Stimulated activated memory B cell treated with anti-CD40 and anti-IgM and Interleukin-4, amounts not matched to agents 10 μg/mL and 1 μg/mL and 100 μg/mL, for 72 hours (primary cell): Measurements from ENCODE around the gene TBC1D2B.
A peak's percentile ranks its signal among the peaks of the same experiment; 100 is the strongest.

ENCODE experiments used
- ATAC-seq: fragments of 150-1000 bp; cut with Tn5 transposase; 2 replicates; pipeline ENCODE4 v1.10.0; 2021
- H3K27ac Mint-ChIP-seq: one replicate; pipeline ENCODE4 v1.8.0; 2022; ENCODE audit warnings: mild to moderate bottlenecking, mixed read lengths
- H3K27me3 Mint-ChIP-seq: one replicate; pipeline ENCODE4 v1.8.0; 2022; ENCODE audit warnings: mixed read lengths
- H3K36me3 Mint-ChIP-seq: one replicate; pipeline ENCODE4 v1.8.0; 2022; ENCODE audit warnings: mixed read lengths
- H3K4me1 Mint-ChIP-seq: one replicate; pipeline ENCODE4 v1.8.0; 2022; ENCODE audit warnings: mixed read lengths
- H3K4me3 Mint-ChIP-seq: one replicate; pipeline ENCODE4 v1.8.0; 2022; ENCODE audit warnings: mild to moderate bottlenecking, moderate library complexity, mixed read lengths
- H3K9me3 Mint-ChIP-seq: one replicate; pipeline ENCODE4 v1.8.0; 2022; ENCODE audit warnings: mixed read lengths

The TBC1D2B gene

GRCh38 chr15:78018946-78019644, 58.4 kb downstream of the TBC1D2B start:
- no peaks in the 10 kb centered on the region for H3K27me3 Mint-ChIP-seq
- no peaks in the 10 kb centered on the region for H3K9me3 Mint-ChIP-seq
- peak overlapping the region; percentile 26 for H3K27ac Mint-ChIP-seq
- peak; percentile 90 for ATAC-seq
- no peak overlapping the region for H3K4me3 Mint-ChIP-seq
- peaks cover 35% of the 10 kb centered on the region for H3K36me3 Mint-ChIP-seq
- H3K4me1 Mint-ChIP-seq = peaks cover 13% of the 10 kb centered on the region

DNA sequence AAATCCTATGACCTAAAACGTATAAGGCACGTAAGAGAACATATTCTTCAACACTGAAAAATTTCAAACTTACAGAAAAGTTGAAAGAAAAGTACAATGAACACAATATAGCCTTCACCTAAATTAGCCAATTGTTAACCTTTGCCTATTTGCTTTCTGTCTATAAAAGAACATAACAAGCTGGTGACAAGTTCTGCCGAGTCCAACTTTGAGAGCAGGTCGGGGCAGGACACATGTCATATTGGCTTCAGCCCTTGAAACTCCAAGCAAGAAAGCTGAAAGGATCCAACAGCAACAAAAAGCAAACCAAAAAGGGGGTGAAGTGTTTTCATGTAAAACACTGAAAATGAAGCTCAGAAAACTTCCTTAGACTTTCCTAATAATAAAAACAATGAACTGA, 59.1 kb downstream of the TBC1D2B start:
- Mint-ChIP-seq H3K9me3 (no peaks in the 10 kb centered on the region), H3K4me1 (peaks cover 13% of the 10 kb centered on the region), H3K27ac (peak overlapping the region; percentile 26), H3K36me3 (peaks cover 35% of the 10 kb centered on the region), H3K27me3 (no peaks in the 10 kb centered on the region), H3K4me3 (no peak overlapping the region)
- ATAC-seq = no peak

DNA sequence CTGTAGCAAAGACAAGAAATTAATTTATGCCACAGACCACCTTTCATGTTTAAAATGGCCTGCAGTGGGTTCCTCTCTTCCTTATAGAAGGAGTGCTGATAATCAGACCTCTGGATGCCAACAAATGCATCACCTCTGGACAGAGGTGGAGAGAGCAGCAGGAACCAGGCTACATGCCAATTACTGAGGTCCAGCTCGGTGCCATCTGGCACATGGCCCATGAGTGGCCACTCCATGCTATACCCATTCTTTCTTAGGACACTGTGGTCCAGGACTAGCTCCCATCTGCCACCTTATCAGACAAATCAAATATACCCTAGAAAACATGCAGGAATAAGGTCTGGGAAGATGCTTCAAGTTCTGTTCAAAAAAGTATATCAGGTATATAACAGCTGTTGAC, 60.7 kb downstream of the TBC1D2B start:
- Mint-ChIP-seq H3K4me3 (no peak overlapping the region), H3K27ac (no peak overlapping the region), H3K27me3 (no peaks in the 10 kb centered on the region), H3K4me1 (peaks cover 13% of the 10 kb centered on the region), H3K9me3 (no peaks in the 10 kb centered on the region), H3K36me3 (peaks cover 49% of the 10 kb centered on the region)
- ATAC-seq = no peak

- H3K36me3 Mint-ChIP-seq = peaks cover 51% of the 10 kb centered on the region
These were observed 64.9 kb downstream of the TBC1D2B start for GRCh38 chr15:78012643-78013077.

DNA sequence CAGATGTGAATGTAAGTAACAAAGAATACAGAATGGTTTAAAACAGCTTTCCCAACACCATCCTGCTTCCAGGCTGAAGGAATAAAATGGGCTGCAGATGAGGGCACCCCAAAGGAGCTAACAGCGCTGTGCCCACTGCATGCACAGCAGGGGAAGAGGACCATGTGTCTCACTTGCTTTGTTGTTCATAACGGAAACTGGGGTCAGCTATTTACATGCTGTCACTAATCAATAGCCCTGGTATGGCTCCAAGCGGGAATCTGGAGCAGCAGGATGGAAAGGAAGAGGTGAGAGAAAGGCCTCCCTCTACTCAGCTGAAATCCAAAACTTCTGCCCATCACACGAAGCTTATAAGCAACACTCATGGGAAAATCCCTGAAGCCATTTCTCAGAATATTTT, 67.4 kb downstream of the TBC1D2B start:
- peaks cover 56% of the 10 kb centered on the region for H3K36me3 Mint-ChIP-seq
- no peak for ATAC-seq

More at GRCh38 chr15:78012643-78013077, 64.9 kb downstream of the TBC1D2B start:
- no peaks in the 10 kb centered on the region for H3K4me1 Mint-ChIP-seq
- no peaks in the 10 kb centered on the region for H3K9me3 Mint-ChIP-seq
- no peak overlapping the region for H3K27ac Mint-ChIP-seq
- H3K27me3 Mint-ChIP-seq = no peaks in the 10 kb centered on the region
- H3K4me3 Mint-ChIP-seq = no peak overlapping the region
- no peak for ATAC-seq

GRCh38 chr15:78007964-78008886, 69.3 kb downstream of the TBC1D2B start:
- peaks cover 44% of the 10 kb centered on the region for H3K36me3 Mint-ChIP-seq
- no peak overlapping the region for H3K4me3 Mint-ChIP-seq
- H3K9me3 Mint-ChIP-seq = no peaks in the 10 kb centered on the region
- ATAC-seq = no peak
- H3K27ac Mint-ChIP-seq = no peak overlapping the region
- H3K4me1 Mint-ChIP-seq = peaks cover 9% of the 10 kb centered on the region
- H3K27me3 Mint-ChIP-seq = no peaks in the 10 kb centered on the region

More for the DNA sequence above, 67.4 kb downstream of the TBC1D2B start:
- Mint-ChIP-seq H3K9me3 (no peaks in the 10 kb centered on the region), H3K4me1 (no peaks in the 10 kb centered on the region), H3K27me3 (no peaks in the 10 kb centered on the region), H3K4me3 (no peak overlapping the region), H3K27ac (no peak overlapping the region)

GRCh38 chr15:78007211-78007931, 70.1 kb downstream of the TBC1D2B start:
- H3K36me3 Mint-ChIP-seq = peaks cover 44% of the 10 kb centered on the region

DNA sequence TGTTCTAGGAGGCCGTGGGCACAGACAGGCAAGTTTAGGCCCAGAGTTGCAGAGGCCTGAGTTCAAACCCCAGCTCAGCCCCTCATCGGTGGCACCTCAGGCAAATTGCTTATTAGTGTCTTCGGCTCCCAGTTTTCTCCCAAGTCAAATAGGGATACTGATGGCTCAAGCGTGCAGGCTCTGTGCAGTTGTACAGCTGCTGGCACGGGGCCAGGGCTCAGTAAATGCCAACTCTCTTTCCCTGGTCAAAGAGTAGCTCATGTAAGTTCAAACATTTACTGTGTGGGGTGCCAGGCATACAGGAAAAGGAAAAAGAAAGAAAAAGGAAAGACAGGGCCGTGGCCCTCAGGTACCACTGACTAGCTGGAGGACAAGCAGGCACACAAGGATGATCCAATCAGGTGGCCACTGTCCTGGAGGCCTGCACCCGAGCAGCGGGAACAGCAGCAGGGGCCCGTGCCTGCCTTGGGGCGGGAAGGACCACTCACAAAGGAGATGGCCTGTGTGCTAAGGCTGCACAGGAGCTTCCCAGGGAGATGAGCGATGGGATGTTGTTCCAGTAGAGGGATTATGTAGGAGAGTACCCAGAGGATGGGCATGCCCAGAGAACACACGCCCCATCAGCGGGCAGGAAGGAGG, 70.8 kb downstream of the TBC1D2B start:
- ATAC-seq = no peak
- H3K9me3 Mint-ChIP-seq = no peaks in the 10 kb centered on the region
- H3K4me3 Mint-ChIP-seq = no peak overlapping the region
- H3K27me3 Mint-ChIP-seq = no peaks in the 10 kb centered on the region
- H3K27ac Mint-ChIP-seq = no peak overlapping the region
- H3K36me3 Mint-ChIP-seq = peaks cover 41% of the 10 kb centered on the region
- H3K4me1 Mint-ChIP-seq = peaks cover 9% of the 10 kb centered on the region

More at GRCh38 chr15:78007211-78007931, 70.1 kb downstream of the TBC1D2B start:
- Mint-ChIP-seq H3K27ac (no peak overlapping the region), H3K4me1 (peaks cover 9% of the 10 kb centered on the region), H3K4me3 (no peak overlapping the region), H3K27me3 (no peaks in the 10 kb centered on the region), H3K9me3 (no peaks in the 10 kb centered on the region)
- no peak for ATAC-seq

DNA sequence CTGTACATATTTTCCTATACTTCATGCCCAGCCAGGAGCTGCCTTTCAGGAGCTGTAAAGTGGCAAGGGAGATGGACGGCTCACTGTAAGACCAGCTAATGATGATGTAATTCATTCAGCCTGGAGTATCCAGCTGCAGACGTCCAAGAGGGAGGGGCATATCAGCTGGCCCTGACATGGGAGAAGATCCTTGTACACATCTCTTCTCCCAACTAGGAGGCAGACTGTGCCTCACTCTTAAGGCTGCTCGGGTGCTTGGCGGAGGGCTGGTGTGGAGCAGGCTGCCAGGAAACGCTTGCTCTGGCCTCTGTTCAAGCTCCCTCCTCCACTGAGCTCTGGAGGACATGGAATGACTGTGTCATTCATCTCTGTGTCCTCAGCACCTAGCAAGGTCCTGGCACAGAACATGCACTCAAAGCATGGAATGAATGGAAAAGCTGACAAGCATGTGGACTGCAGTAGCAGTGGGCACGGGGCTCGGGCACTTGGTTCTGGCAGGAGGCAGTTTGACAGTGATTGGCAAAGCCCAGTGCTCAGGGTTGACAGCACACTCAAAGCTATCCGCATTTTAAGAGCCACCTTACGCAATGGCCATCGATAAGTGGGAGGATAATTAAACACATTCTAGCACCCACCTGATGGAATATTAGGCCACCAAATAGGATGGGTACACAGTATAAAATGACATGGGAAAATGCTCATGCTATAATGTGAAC, 72.4 kb downstream of the TBC1D2B start:
- ATAC-seq = no peak
- Mint-ChIP-seq H3K9me3 (no peaks in the 10 kb centered on the region), H3K4me3 (no peak overlapping the region), H3K27ac (peak overlapping the region; percentile 13), H3K4me1 (peaks cover 19% of the 10 kb centered on the region), H3K27me3 (no peaks in the 10 kb centered on the region), H3K36me3 (peaks cover 51% of the 10 kb centered on the region)

DNA sequence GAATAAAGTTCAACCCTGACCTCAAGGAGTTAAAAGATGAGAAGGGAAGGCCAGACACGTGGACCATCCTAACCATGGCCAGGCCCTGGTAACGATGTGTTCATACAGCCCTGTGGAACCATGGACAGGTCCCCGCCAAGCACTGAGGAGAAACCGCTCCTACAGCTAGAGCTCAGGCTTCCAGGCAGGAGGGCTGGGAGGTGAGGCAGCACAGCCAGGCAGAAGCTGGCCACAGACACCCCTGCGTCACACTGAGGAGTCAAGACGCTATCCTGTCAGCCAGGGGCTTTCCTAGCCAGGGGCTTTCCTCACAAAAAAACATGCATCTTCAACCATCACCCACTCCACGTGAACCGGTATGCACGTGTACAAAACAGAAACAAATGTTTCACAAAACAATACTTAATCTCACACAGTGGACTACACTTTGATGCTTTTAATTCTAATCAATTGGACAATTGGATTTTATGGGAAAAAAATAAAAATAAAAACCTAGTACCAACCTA, 73.2 kb downstream of the TBC1D2B start:
- Mint-ChIP-seq H3K4me1 (peaks cover 19% of the 10 kb centered on the region), H3K4me3 (no peak overlapping the region), H3K9me3 (no peaks in the 10 kb centered on the region), H3K36me3 (peaks cover 51% of the 10 kb centered on the region), H3K27ac (peak overlapping the region; percentile 13), H3K27me3 (no peaks in the 10 kb centered on the region)
- peak; percentile 50 for ATAC-seq

DNA sequence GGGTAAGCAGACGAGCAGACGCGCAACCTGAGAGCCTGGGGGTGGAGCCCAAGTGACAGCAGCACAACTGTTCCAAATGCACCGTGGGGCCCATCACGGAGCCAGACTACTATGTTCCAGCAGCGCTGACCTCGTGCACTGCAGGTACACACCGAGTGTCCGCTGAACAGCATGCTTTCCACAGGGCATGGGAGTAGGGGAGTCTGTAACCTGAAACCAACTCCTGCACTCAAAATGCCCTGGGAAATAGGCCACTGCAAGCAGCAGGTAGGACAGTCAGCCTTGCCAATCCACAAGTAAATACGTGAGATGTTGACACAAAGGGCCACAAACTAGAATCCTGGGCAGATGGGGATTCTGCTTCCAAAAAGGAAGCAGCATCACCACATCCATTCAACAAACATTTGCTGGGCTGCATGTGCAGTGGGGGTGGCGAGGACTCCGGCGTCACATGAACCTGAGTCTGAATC, 73.9 kb downstream of the TBC1D2B start:
- no peak overlapping the region for H3K4me3 Mint-ChIP-seq
- peaks cover 19% of the 10 kb centered on the region for H3K4me1 Mint-ChIP-seq
- H3K36me3 Mint-ChIP-seq = peaks cover 50% of the 10 kb centered on the region
- no peaks in the 10 kb centered on the region for H3K9me3 Mint-ChIP-seq
- no peak for ATAC-seq
- H3K27me3 Mint-ChIP-seq = no peaks in the 10 kb centered on the region
- no peak overlapping the region for H3K27ac Mint-ChIP-seq

- H3K27me3 Mint-ChIP-seq = no peaks in the 10 kb centered on the region
- no peak overlapping the region for H3K27ac Mint-ChIP-seq
- no peak overlapping the region for H3K4me3 Mint-ChIP-seq
- peaks cover 19% of the 10 kb centered on the region for H3K4me1 Mint-ChIP-seq
- ATAC-seq = no peak
- H3K9me3 Mint-ChIP-seq = no peaks in the 10 kb centered on the region
- peaks cover 49% of the 10 kb centered on the region for H3K36me3 Mint-ChIP-seq
These were observed 74.5 kb downstream of the TBC1D2B start for GRCh38 chr15:78002996-78003395.

DNA sequence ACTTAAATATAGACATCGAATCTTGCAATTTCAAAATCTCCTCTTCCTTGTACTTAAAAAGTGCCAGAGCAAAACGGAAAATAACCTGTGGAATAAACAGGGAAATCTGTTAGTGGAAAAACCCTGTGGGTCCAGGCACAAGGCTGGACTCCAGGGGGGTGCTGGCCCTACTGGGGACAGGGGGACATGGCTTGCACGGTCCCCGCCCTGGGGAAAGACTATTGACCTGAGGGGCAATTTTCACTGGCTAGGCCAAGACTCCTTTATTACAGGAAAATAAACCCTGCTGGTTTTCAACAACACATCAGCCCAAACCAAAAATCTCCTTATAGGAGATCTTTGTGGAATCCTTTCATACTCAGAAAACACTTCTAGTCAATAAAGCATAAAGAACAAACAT, 75.9 kb downstream of the TBC1D2B start:
- Mint-ChIP-seq H3K36me3 (peaks cover 44% of the 10 kb centered on the region), H3K9me3 (no peaks in the 10 kb centered on the region), H3K4me1 (peaks cover 19% of the 10 kb centered on the region), H3K27ac (no peak overlapping the region), H3K27me3 (no peaks in the 10 kb centered on the region), H3K4me3 (no peak overlapping the region)
- ATAC-seq = no peak

DNA sequence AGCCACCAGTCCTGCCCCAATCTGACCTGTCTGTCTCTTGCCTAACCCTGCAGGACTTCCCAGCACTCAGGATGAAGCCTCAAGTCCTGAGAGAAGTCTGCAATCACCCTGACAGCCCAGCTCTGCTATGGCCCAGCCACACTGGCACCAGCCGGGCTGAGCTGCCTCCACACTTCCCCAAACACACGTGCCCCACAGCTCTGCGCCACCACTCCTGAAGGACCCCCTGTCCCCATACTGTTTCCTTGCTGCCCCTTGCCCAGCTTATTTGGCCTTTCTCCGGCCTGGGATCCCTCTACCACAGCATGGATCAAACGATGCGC, 76.6 kb downstream of the TBC1D2B start:
- peaks cover 19% of the 10 kb centered on the region for H3K4me1 Mint-ChIP-seq
- no peaks in the 10 kb centered on the region for H3K9me3 Mint-ChIP-seq
- peak overlapping the region; percentile 11 for H3K27ac Mint-ChIP-seq
- H3K4me3 Mint-ChIP-seq = no peak overlapping the region
- no peak for ATAC-seq
- H3K36me3 Mint-ChIP-seq = peaks cover 41% of the 10 kb centered on the region
- H3K27me3 Mint-ChIP-seq = no peaks in the 10 kb centered on the region
